IMR-90 (cell line): ENCODE measurements around the gene MICAL2. TPM values are rescaled to one million over a fixed set of nuclear protein-coding genes. Genes with fewer than 3 reads are reported as not detected.

ENCODE experiments used
- ATAC-seq: fragments of 200-7000 bp; cut with Tn5 transposase; 2 replicates; pipeline ENCODE4 v1.9.1; 2020; ENCODE audit warnings: low read depth, mild to moderate bottlenecking, moderate library complexity
- BruUV-seq: library from RNA; stranded (reverse); fragments of 400-500 nt; replicated peaks from 2 replicates; lab custom pipeline; 2021; lab: Mats Ljungman, UMichigan
- CTCF ChIA-PET: fragments of 300-600 bp; formaldehyde crosslinking; extraction: SDS; loops from one replicate; lab custom pipeline; 2021; ENCODE audit warnings: antibody characterized with exemption; lab: Yijun Ruan, JAX
- POLR2A ChIA-PET: fragments of 300-600 bp; sonication (Branson Sonifier 250); formaldehyde crosslinking; loops from one replicate; lab custom pipeline; 2022; ENCODE audit warnings: antibody characterized with exemption; ENCODE audit not compliant: unreplicated experiment; lab: Charles Lee
- DNase-seq: peaks from one replicate; pipeline ENCODE4 v3.0.0; 2013
- H2AFZ ChIP-seq: replicated peaks from 2 replicates; pipeline ENCODE3; 2013; ENCODE audit warnings: low read length, mild to moderate bottlenecking; ENCODE audit not compliant: poor library complexity
- H2AK5ac ChIP-seq: 2 replicates; pipeline ENCODE4 v1.6.1; 2013; ENCODE audit warnings: low read depth, low read length, inconsistent platforms
- H2AK9ac ChIP-seq: replicated peaks from 2 replicates; pipeline ENCODE3; 2013; ENCODE audit warnings: mild to moderate bottlenecking, low read depth, low read length, moderate library complexity; ENCODE audit not compliant: poor library complexity
- H2BK120ac ChIP-seq: 2 replicates; pipeline ENCODE4 v1.6.1; 2013; ENCODE audit warnings: low read depth, low read length, inconsistent platforms
- H2BK15ac ChIP-seq: 3 replicates; pipeline ENCODE4 v1.6.1; 2013; ENCODE audit warnings: low read depth, low read length, inconsistent platforms
- H2BK20ac ChIP-seq: 2 replicates; pipeline ENCODE4 v1.6.1; 2013; ENCODE audit warnings: low read depth, mild to moderate bottlenecking, inconsistent platforms, low read length, moderate library complexity
- H2BK5ac ChIP-seq: 2 replicates; pipeline ENCODE4 v1.6.1; 2013; ENCODE audit warnings: mild to moderate bottlenecking, low read depth, low read length, inconsistent platforms; ENCODE audit not compliant: poor library complexity, severe bottlenecking
- H3K14ac ChIP-seq: replicated peaks from 2 replicates; pipeline ENCODE4 v1.6.1; 2013; ENCODE audit warnings: low read depth, low read length, inconsistent platforms
- H3K18ac ChIP-seq: 2 replicates; pipeline ENCODE4 v1.6.1; 2013; ENCODE audit warnings: low read depth, low read length, control low read depth
- H3K23ac ChIP-seq: 2 replicates; pipeline ENCODE4 v1.6.1; 2013; ENCODE audit warnings: low read depth, low read length, inconsistent platforms
- H3K27ac ChIP-seq: 2 replicates; pipeline ENCODE4 v1.5.1; 2013; ENCODE audit warnings: mild to moderate bottlenecking, control low read depth, low read length; ENCODE audit not compliant: insufficient read depth
- H3K27me3 ChIP-seq: 2 replicates; pipeline ENCODE4 v1.6.1; 2013; ENCODE audit warnings: low read length; ENCODE audit not compliant: control insufficient read depth, insufficient read depth
- H3K36me3 ChIP-seq: 2 replicates; pipeline ENCODE4 v1.6.1; 2013; ENCODE audit warnings: low read length, mixed read lengths; ENCODE audit not compliant: control insufficient read depth, insufficient read depth
- H3K4ac ChIP-seq: 2 replicates; pipeline ENCODE4 v1.6.1; 2013; ENCODE audit warnings: low read depth, low read length, inconsistent platforms
- H3K4me1 ChIP-seq: 2 replicates; pipeline ENCODE4 v1.6.1; 2013; ENCODE audit warnings: low read length, mixed read lengths; ENCODE audit not compliant: control insufficient read depth, insufficient read depth
- H3K4me2 ChIP-seq: 2 replicates; pipeline ENCODE4 v1.6.1; 2013; ENCODE audit warnings: low read depth, mild to moderate bottlenecking, control low read depth, low read length, moderate library complexity
- H3K4me3 ChIP-seq: 2 replicates; pipeline ENCODE4 v1.5.1; 2013; ENCODE audit warnings: low read depth, mild to moderate bottlenecking, control low read depth, low read length, moderate library complexity; ENCODE audit not compliant: insufficient read depth
- H3K56ac ChIP-seq: 2 replicates; pipeline ENCODE4 v1.6.1; 2013; ENCODE audit warnings: low read length, inconsistent platforms; ENCODE audit not compliant: insufficient read depth; ENCODE audit errors: extremely low read depth
- H3K79me1 ChIP-seq, 2 experiments: 2 replicates each; pipeline ENCODE4 v1.6.1; 2013; ENCODE audit warnings: low read length in 2 of 2, inconsistent platforms in 1 of 2, low read depth in 1 of 2
- H3K9ac ChIP-seq: 2 replicates; pipeline ENCODE4 v1.6.1; 2013; ENCODE audit warnings: low read depth, low read length, control low read depth
- H3K9me1 ChIP-seq: 2 replicates; pipeline ENCODE4 v1.6.1; 2013; ENCODE audit warnings: low read length, inconsistent platforms; ENCODE audit not compliant: insufficient read depth
- H3K9me3 ChIP-seq: 2 replicates; pipeline ENCODE4 v1.6.1; 2013; ENCODE audit warnings: low read length; ENCODE audit not compliant: control insufficient read depth, insufficient read depth
- H4K20me1 ChIP-seq: 2 replicates; pipeline ENCODE4 v1.6.1; 2013; ENCODE audit warnings: low read length, inconsistent platforms; ENCODE audit not compliant: insufficient read depth
- H4K5ac ChIP-seq: 2 replicates; pipeline ENCODE4 v1.6.1; 2013; ENCODE audit warnings: mild to moderate bottlenecking, low read depth, low read length, control low read depth
- H4K8ac ChIP-seq, 2 experiments: 2 replicates each; pipeline ENCODE4 v1.6.1; 2013; ENCODE audit warnings: low read depth in 2 of 2, low read length in 2 of 2, control low read depth in 1 of 2, inconsistent platforms in 1 of 2
- H4K91ac ChIP-seq: 2 replicates; pipeline ENCODE4 v1.6.1; 2013; ENCODE audit warnings: low read depth, low read length, inconsistent platforms; ENCODE audit not compliant: insufficient read depth
- BHLHE40 ChIP-seq: fragments of 150-350 bp; IDR thresholded peaks from 2 replicates; pipeline ENCODE4 v1.6.1; 2016; ENCODE audit warnings: mild to moderate bottlenecking, low read depth, low read length
- CEBPB ChIP-seq: IDR thresholded peaks from 2 replicates; pipeline ENCODE4 v1.6.1; 2012; ENCODE audit warnings: low read depth, low read length, improper control_type of control experiment
- CHD1 ChIP-seq: IDR thresholded peaks from 2 replicates; pipeline ENCODE4 v1.6.1; 2012; ENCODE audit warnings: low read depth, low read length, improper control_type of control experiment
- FOS ChIP-seq: fragments of 150-350 bp; IDR thresholded peaks from 2 replicates; pipeline ENCODE4 v1.6.1; 2016; ENCODE audit warnings: low read depth, low read length
- MAFK ChIP-seq: IDR thresholded peaks from 2 replicates; pipeline ENCODE4 v1.6.1; 2012; ENCODE audit warnings: low read depth, low read length, improper control_type of control experiment
- MXI1 ChIP-seq: IDR thresholded peaks from 2 replicates; pipeline ENCODE4 v1.6.1; 2012; ENCODE audit warnings: low read depth, mild to moderate bottlenecking, low read length, moderate library complexity, borderline replicate concordance
- RCOR1 ChIP-seq: IDR thresholded peaks from 2 replicates; pipeline ENCODE4 v1.6.1; 2012; ENCODE audit warnings: mild to moderate bottlenecking, low read length, improper control_type of control experiment; ENCODE audit not compliant: insufficient replicate concordance
- RFX5 ChIP-seq: IDR thresholded peaks from 2 replicates; pipeline ENCODE4 v1.8.0; 2012; ENCODE audit warnings: low read depth, mild to moderate bottlenecking, low read length, moderate library complexity
- SMC3 ChIP-seq: fragments of 150-350 bp; IDR thresholded peaks from 2 replicates; pipeline ENCODE4 v1.6.1; 2016; ENCODE audit warnings: low read depth, mild to moderate bottlenecking, antibody characterized with exemption, low read length, moderate library complexity
- WGBS, 2 experiments: methylation state at CpG; one replicate each; pipeline versions ENCODE4 v1.1.5 to v1.1.7; 2013; ENCODE audit warnings: missing lambda C conversion rate in 2 of 2; ENCODE audit not compliant: insufficient read length in 1 of 2; ENCODE audit errors: extremely low coverage in 2 of 2; 5-methylcytosine and 5-hydroxymethylcytosine counted together
- dilution Hi-C: fragments of 300-500 bp; cut with HindIII; formaldehyde crosslinking; loops from one replicate; pipeline ENCODE4 v1.14.3; 2018; ENCODE audit warnings: low sequenced_read_pairs; ENCODE audit not compliant: unreplicated experiment
- in situ Hi-C: fragments of 300-500 bp; cut with MboI; formaldehyde crosslinking; loops from 3 replicates; pipeline ENCODE4 v1.14.3; 2019; ENCODE audit warnings: low sequenced_read_pairs, inconsistent platforms, mixed read lengths
- intact Hi-C: fragments of 100-400 bp; cut with micrococcal nuclease; formaldehyde crosslinking; loops from 2 replicates; pipeline ENCODE4 v1.10.0; 2022
- polyA plus RNA-seq, 3 experiments: library from polyadenylated mRNA; depleted of rRNA; stranded (reverse); fragments of >200 nt; gene quantifications; 2 replicates each; pipeline ENCODE4 v1.2.3, GENCODE V29; 2012; ENCODE audit warnings: low replicate concordance in 1 of 3
- total RNA-seq: library from RNA; depleted of rRNA; stranded (reverse); fragments of >200 nt; gene quantifications from 2 replicates; pipeline ENCODE4 v1.2.3, GENCODE V29; 2012
- TF ChIP-seq, protein P1 (sequence below): fragments of 150-350 bp; IDR thresholded peaks from 2 replicates; pipeline ENCODE4 v1.6.1; 2016; ENCODE audit warnings: low read depth, mild to moderate bottlenecking, low read length, moderate library complexity, borderline replicate concordance
- TF ChIP-seq, protein P2 (sequence below): fragments of 150-350 bp; IDR thresholded peaks from 2 replicates; pipeline ENCODE4 v1.6.1; 2017; ENCODE audit warnings: mild to moderate bottlenecking, antibody characterized with exemption, low read length, low read depth

The MICAL2 gene
- total and polyA plus RNA-seq, 2 of the 4 experiments (the other 2 are of a cell fraction) = 170 to 336 TPM

DNA sequence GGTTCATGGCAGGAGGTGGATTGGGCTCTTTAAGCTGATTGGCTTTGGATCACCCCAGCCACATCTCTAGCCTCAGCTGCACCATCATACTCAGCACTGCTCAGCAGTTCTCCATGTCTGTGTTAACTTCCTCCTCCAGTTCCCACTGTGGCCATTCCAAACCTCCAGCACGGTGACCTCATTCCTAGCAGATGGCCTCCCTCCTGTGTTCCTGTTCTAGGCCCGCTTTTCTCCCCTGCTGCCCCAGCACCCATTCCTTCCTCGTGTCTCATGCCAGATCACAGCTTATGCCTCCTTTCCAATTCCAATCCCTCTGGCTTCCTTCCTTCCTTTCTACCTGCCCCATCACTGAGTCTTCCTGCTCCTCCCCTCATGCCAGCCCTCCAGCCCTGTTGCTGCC is 96.1 kb downstream of the MICAL2 start:
- H3K4me3 ChIP-seq = no peak overlapping the region
- peak overlapping the region; percentile 49 for H4K91ac ChIP-seq
- H3K18ac ChIP-seq = peak overlapping the region; percentile 40; the same call in 1 of the 2 replicates
- CTCF ChIA-PET = interaction anchor here (0.6 kb wide), 1 partner anchor 35 kb away, joined by 3 read pairs; no protein-coding TSS in a partner anchor
- H3K27me3 ChIP-seq = no peaks in the 10 kb centered on the region
- H2BK20ac ChIP-seq = peak overlapping the region; percentile 63; the same call in 1 of the 2 replicates
- H2AK9ac ChIP-seq = no peak overlapping the region
- no peak overlapping the region for H3K4me2 ChIP-seq
- H3K27ac ChIP-seq = 0 out of 2 replicates have a peak overlapping the region, but pooled peaks have one; percentile 22
- TF ChIP-seq, protein P1, sequence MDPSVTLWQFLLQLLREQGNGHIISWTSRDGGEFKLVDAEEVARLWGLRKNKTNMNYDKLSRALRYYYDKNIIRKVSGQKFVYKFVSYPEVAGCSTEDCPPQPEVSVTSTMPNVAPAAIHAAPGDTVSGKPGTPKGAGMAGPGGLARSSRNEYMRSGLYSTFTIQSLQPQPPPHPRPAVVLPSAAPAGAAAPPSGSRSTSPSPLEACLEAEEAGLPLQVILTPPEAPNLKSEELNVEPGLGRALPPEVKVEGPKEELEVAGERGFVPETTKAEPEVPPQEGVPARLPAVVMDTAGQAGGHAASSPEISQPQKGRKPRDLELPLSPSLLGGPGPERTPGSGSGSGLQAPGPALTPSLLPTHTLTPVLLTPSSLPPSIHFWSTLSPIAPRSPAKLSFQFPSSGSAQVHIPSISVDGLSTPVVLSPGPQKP = no peak
- TF ChIP-seq MAFK (no peak), SMC3 (no peak), RFX5 (no peak), MXI1 (no peak), CEBPB (no peak), FOS (no peak), CHD1 (no peak), BHLHE40 (no peak), RCOR1 (no peak)
- TF ChIP-seq, protein P2, sequence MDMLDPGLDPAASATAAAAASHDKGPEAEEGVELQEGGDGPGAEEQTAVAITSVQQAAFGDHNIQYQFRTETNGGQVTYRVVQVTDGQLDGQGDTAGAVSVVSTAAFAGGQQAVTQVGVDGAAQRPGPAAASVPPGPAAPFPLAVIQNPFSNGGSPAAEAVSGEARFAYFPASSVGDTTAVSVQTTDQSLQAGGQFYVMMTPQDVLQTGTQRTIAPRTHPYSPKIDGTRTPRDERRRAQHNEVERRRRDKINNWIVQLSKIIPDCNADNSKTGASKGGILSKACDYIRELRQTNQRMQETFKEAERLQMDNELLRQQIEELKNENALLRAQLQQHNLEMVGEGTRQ = no peak
- peak overlapping the region; percentile 87 for H2BK5ac ChIP-seq
- H3K79me1 ChIP-seq = peaks cover 37 to 90% of the 10 kb centered on the region in 2 experiments
- POLR2A ChIA-PET = no interaction called here
- in situ Hi-C loops (no loop called here), intact Hi-C loops (no loop called here), dilution Hi-C loops (no loop called here)
- peak overlapping the region; percentile 51; the same call in 1 of the 2 replicates for H4K5ac ChIP-seq
- peak overlapping the region; percentile 75; the same call in 2 of the 3 replicates for H2BK15ac ChIP-seq
- no peaks in the 10 kb centered on the region; the same call in 1 of the 2 replicates for H4K20me1 ChIP-seq
- no TSS peak for BruUV-seq
- H3K9ac ChIP-seq = no peak overlapping the region
- no peak for ATAC-seq
- peak overlapping the region; percentile 61 for H3K14ac ChIP-seq
- H2BK120ac ChIP-seq = peak overlapping the region; percentile 72
- 100% methylated on average over 1 of the region's 3 CpGs; no CpG with 5 or more reads in 1 of the 2 experiments for WGBS, 2 experiments
- H2AK5ac ChIP-seq = peak overlapping the region; percentile 41
- H4K8ac ChIP-seq = peak overlapping the region; percentile 69 to 71; a peak in 3 of 4 replicates
- H3K4me1 ChIP-seq = peaks cover 21% of the 10 kb centered on the region
- H3K9me3 ChIP-seq = no peaks in the 10 kb centered on the region
- no peak overlapping the region for H3K56ac ChIP-seq
- peaks cover 39% of the 10 kb centered on the region for H3K36me3 ChIP-seq
- no peak overlapping the region for H2AFZ ChIP-seq
- peaks cover 38% of the 10 kb centered on the region for H3K9me1 ChIP-seq
- DNase-seq = peak; percentile 42
- H3K23ac ChIP-seq = peak overlapping the region; percentile 21
- H3K4ac ChIP-seq = peak overlapping the region; percentile 46
